ENCODE results near the gene SREBF2.

- TF ChIP-seq CTCF (IDR thresholded peaks at IDR 0.05): no peak
- TF ChIP-seq MAFK (IDR thresholded peaks at IDR 0.05; ENCODE audit: partially characterized antibody): no peak
- TF ChIP-seq FOXS1 (CRISPR knock-in tag; IDR thresholded peaks at IDR 0.05): no peak
- TF ChIP-seq CHD4 (IDR thresholded peaks at IDR 0.05; ENCODE audit: borderline replicate concordance): no peak
Measured at GRCh38 chr22:41888627-41889200, 55.8 kb downstream of the SREBF2 start.
